Left ventricle myocardium inferior (tissue), 1 donor: ENCODE measurements around the gene KCNIP3. TPM values are rescaled to one million over a fixed set of nuclear protein-coding genes. Genes with fewer than 3 reads are reported as not detected.

ENCODE experiments used
- DNase-seq: peaks from one replicate; pipeline ENCODE4 v3.0.0-alpha.2; 2020
- H3K27ac ChIP-seq: fragments of 200-600 bp; replicated peaks from 2 replicates; pipeline ENCODE4 v1.8.0; 2021
- H3K27me3 ChIP-seq: fragments of 200-600 bp; 2 replicates; pipeline ENCODE4 v1.8.0; 2021; ENCODE audit warnings: low read depth
- H3K36me3 ChIP-seq: fragments of 200-600 bp; 2 replicates; pipeline ENCODE4 v1.8.0; 2021
- H3K4me1 ChIP-seq: fragments of 200-600 bp; 2 replicates; pipeline ENCODE4 v1.8.0; 2021
- H3K4me3 ChIP-seq: fragments of 200-600 bp; 2 replicates; pipeline ENCODE4 v1.8.0; 2021; ENCODE audit warnings: mild to moderate bottlenecking, moderate library complexity
- H3K9me3 ChIP-seq: fragments of 200-600 bp; replicated peaks from 2 replicates; pipeline ENCODE4 v1.8.0; 2021
- CTCF ChIP-seq: fragments of 200-600 bp; IDR thresholded peaks from 2 replicates; pipeline ENCODE4 v1.8.0; 2021; ENCODE audit warnings: antibody characterized with exemption, mild to moderate bottlenecking, borderline replicate concordance
- intact Hi-C: fragments of 100-400 bp; cut with micrococcal nuclease; formaldehyde crosslinking; loops from one replicate; pipeline ENCODE4 v1.11.0; 2022
- total RNA-seq: library from RNA; stranded (reverse); fragmentation: NEBNext Ultra II Directional; extraction: Animal tissue kit (Norgen Biotek cat#: 25700); gene quantifications from one replicate; pipeline ENCODE4 v1.2.1, GENCODE V29; 2021
- donor health status: DM: no; HTN: yes; CAD: no; lungs with severe emphysema.

The KCNIP3 gene
- total RNA-seq, 1 donor from 2014 or later = 4.6 TPM

DNA sequence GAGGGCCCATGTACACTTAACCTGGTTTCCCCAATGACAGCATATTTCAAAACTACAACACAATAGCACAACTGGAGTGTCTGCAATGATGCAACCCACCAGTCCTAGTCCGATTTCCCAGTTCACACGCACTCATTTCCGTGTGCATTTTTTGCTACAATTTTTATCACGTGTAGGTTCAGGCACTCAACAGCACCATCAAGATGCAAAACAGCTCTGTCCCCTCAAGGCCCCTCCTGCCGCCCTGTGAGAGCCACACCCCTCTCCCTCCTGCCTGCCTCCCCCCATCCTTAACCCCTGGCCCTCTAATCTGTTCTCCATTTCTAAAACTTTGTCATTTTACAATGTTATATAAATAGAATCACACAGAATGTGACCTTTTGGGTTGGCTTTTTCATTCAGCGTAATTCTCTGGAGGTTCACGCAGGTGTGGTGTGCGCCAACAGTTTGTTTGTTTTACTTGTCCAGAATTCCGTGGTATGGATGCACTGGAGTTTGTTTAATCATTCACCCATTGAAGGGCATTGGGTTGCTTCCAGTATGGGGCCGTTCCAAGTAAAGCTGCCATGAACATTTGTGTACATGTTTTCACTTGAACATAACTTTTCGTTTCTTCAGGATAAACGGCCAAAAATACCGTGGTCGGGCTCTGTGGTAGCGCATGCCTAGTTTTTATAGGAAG lies 8.4 kb downstream of the KCNIP3 start:
- intact Hi-C loops = no loop called here
- no peak overlapping the region for H3K27ac ChIP-seq
- H3K9me3 ChIP-seq = no peaks in the 10 kb centered on the region
- H3K27me3 ChIP-seq = peaks cover 57% of the 10 kb centered on the region
- H3K36me3 ChIP-seq = no peaks in the 10 kb centered on the region
- no peak overlapping the region for H3K4me3 ChIP-seq
- DNase-seq = no peak
- TF ChIP-seq CTCF = no peak
- H3K4me1 ChIP-seq = no peaks in the 10 kb centered on the region

DNA sequence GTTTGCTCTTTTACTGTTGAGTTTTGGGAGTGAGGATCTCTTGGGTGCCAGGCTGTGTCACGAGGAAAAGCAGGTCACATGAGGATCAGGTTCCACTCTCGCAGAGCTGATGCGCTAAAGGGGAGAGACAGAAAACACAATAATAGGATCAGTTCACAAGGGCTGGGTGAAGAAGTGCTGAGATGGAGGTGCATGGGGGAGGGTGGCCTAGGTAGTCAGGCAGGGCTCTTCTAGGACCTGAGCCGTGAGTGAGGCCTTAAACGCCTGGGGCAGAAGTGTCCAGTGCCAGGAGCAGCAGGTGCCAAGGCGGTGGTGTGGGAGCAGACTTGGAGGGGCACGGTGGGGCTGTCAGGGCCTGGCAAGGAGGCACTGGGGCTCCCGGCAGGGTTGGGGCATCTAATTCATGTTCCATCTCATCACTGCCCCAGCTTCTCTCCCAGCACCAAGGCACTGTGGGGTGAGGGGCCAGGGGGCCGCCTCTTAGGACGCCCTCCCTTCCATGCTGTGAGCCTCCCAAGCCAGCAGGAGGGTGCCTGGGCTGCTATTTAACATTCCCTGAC lies 9.3 kb downstream of the KCNIP3 start:
- intact Hi-C loops = no loop called here
- Histone ChIP-seq H3K4me3 (no peak overlapping the region), H3K4me1 (no peaks in the 10 kb centered on the region), H3K27ac (no peak overlapping the region), H3K36me3 (no peaks in the 10 kb centered on the region), H3K27me3 (peaks cover 57% of the 10 kb centered on the region), H3K9me3 (no peaks in the 10 kb centered on the region)
- no peak for DNase-seq
- TF ChIP-seq CTCF = no peak

DNA sequence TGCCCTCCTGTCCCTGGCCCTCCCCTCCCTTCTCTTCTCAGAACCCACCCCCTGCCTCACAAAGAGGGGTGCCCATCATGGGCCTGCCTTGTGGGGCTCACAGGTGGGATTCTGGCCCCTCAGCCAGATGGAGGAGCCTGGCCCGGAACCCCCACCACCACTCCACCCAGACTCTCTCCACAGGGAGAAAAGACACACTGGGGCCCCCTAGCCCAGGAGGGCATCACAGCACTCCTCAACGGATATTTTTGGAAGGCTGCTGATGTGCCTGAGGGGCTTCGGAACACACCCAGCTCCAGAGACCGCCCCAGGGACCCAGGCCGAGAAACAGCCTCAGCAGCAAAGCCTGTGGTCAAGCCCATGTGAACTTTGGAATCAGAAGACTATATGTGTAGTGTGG lies 9.9 kb downstream of the KCNIP3 start:
- Histone ChIP-seq H3K4me3 (no peak overlapping the region), H3K27me3 (peaks cover 57% of the 10 kb centered on the region)
- DNase-seq = no peak

DNA sequence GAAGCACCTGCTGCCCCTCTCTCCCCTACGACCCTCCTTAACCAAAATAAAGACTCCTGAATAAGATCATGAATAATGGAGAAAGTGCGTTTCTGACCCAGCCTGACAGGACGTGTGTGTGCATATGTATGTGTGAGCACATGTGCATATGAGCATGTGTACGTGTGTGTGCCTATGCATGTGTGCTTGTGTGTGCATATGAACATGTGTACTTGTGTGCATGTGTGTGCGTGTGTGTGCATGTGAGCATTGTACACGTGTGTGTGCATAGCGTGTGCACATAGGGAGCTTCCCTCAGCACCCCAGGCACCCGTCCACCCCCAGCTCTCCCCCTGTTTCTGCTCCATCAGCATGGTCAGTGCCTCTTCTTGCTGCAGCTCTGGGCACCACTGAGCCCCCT lies 10.7 kb downstream of the KCNIP3 start:
- intact Hi-C loops = no loop called here
- Histone ChIP-seq H3K27ac (no peak overlapping the region), H3K4me1 (no peaks in the 10 kb centered on the region), H3K9me3 (no peaks in the 10 kb centered on the region), H3K36me3 (no peaks in the 10 kb centered on the region), H3K4me3 (no peak overlapping the region), H3K27me3 (peaks cover 57% of the 10 kb centered on the region)
- TF ChIP-seq CTCF = no peak
- DNase-seq = no peak

More for the DNA sequence above, 9.9 kb downstream of the KCNIP3 start:
- no peak for TF ChIP-seq CTCF
- Histone ChIP-seq H3K4me1 (no peaks in the 10 kb centered on the region), H3K9me3 (no peaks in the 10 kb centered on the region), H3K36me3 (no peaks in the 10 kb centered on the region), H3K27ac (no peak overlapping the region)
- intact Hi-C loops = no loop called here

GRCh38 chr2:95308426-95308990 lies 11.4 kb downstream of the KCNIP3 start:
- H3K27ac ChIP-seq = no peak overlapping the region
- intact Hi-C loops = no loop called here
- no peaks in the 10 kb centered on the region for H3K9me3 ChIP-seq
- no peak overlapping the region for H3K4me3 ChIP-seq
- H3K4me1 ChIP-seq = no peaks in the 10 kb centered on the region
- H3K27me3 ChIP-seq = peaks cover 57% of the 10 kb centered on the region
- DNase-seq = no peak
- no peaks in the 10 kb centered on the region for H3K36me3 ChIP-seq
- TF ChIP-seq CTCF = no peak
